HG03045 (cell line): ENCODE results near the gene ATF6B.

Source experiments
- ATAC-seq: cut with Tn5 transposase; IDR thresholded peaks from one replicate; pipeline ENCODE4 v1.9.1; 2021; ENCODE audit warnings: mild to moderate bottlenecking, moderate library complexity; ENCODE audit not compliant: unreplicated experiment

Gene ATF6B

GRCh38 chr6:32132110-32132509 lies 4.1 kb upstream of the ATF6B start:
- no peak for ATAC-seq

GRCh38 chr6:32131439-32131948 lies 3.4 kb upstream of the ATF6B start:
- no peak for ATAC-seq

GRCh38 chr6:32129297-32130088 lies 1.4 kb upstream of the ATF6B start:
- no peak for ATAC-seq

- ATAC-seq: no peak
These were observed 778 bp upstream of the ATF6B start for GRCh38 chr6:32128751-32129296.

DNA sequence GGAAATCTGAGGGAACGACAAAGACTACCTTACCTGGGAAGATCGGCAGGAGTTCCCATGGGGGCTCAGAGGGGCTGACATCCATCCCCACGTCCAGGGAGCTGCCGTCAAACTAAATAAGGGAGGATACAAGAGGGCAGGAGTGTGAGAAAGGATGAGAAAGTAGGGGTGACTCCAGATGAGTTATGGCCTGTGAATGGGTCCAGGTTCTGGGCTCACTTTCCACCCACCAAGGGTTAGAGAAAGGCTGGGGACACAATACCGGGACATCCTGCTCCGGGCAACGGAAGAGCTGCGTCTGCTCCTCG lies 683 bp downstream of the ATF6B start:
- no peak for ATAC-seq

GRCh38 chr6:32126880-32127279 lies 1.2 kb downstream of the ATF6B start:
- no peak for ATAC-seq

- no peak for ATAC-seq
These were observed 4.4 kb downstream of the ATF6B start for GRCh38 chr6:32123681-32124080.

DNA sequence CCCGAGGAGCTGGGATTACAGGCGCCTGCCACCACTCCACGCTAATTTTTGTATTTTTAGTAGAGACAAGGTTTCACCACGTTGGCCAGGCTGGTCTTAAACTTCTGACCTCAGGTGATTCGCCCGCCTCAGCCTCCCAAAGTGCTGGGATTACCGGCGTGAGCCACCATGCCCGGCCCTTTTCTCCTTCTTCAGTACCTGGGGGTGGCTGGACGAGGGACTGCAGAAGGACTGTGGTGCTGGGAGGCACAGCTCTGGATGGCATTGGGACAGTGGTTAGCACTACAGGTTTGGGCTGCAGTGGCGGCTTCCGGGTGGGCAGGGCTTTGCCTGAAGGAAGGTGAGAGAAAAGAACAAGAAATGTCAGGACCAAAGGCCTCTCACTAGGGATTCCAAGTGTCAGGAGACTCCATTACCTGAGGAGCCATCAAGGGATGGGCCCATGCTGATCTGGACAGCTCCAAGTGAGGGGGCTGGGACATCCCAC lies 7.4 kb downstream of the ATF6B start:
- no peak for ATAC-seq

DNA sequence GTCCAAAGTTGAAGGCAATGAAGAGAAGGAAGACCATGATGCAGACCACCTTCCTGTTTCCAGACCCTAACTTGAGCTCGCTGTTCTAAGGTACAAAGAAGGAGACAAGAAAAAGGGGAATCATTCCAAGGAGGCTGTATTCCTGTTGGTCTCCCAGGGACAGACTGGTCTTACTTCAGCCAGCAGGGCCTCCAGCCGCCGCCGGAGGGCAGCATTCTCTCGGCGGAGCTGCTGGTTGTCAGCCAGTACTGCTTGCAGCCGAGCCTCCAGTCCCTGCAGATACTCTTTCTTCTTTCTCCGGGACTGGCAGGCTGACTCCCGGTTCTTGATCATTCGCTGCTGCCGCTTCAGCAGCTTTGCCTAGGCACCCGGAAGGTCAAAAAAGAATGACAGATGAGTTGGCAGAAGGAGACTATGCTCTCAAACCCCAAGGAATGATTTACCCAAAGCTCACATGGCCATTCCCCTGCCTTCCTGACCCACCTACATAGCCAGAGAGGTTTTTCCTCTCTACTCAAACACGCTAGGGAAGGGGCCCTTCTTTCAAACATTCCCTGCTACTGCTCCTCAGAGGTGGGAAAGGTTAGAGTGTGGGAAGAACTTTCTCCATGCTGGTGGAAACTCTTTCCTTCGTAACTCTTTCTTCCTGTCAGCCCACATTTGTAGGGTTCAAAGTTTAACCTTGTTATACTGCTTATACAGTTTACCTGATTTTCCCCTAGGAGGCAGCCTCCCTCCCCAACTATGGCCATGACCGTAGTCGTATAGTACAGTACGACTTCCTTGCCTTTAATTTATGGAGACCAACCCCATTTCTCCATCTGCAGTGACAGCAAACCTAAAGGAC lies 9.0 kb downstream of the ATF6B start:
- ATAC-seq: no peak

GRCh38 chr6:32117461-32117860 lies 10.6 kb downstream of the ATF6B start:
- ATAC-seq: no peak

DNA sequence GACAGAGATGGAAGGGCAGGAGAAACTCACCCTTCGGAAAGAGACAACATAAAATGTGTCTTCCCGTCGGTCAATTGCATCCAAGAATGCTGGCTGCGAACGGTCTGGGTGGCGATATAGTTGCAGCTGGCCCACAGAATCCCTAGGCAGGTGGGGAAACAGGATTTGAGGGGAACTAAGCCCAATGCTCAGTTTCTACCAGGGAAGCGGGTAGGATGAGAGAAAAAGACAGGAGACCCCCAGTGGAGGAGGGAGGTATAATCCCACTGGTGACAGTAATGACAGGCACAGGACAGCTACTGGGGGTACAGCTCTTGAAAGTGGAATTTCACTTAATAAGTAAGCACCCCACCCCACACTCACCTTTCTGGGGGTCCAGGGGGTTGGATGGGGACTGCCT lies 11.4 kb downstream of the ATF6B start:
- no peak for ATAC-seq

DNA sequence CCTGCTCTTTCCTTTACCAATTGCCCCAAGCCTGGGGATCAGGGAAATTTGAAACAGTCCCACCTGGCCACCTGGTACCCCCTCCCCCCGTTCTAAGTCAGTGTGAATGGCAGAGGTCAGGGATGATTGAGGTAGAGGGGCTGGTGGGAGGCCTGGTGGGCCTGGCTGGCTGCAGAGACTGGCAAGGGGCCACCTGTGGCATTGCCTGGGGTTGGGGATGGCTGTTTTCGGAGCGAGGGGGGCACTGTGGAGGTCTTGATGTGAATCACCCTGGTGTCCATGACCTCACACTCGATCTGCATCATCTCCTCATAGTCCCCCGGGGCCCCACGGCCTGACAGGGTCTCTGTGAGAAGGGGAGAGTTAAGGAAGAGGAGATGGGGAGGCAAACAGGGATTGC lies 12.4 kb downstream of the ATF6B start:
- no peak for ATAC-seq

DNA sequence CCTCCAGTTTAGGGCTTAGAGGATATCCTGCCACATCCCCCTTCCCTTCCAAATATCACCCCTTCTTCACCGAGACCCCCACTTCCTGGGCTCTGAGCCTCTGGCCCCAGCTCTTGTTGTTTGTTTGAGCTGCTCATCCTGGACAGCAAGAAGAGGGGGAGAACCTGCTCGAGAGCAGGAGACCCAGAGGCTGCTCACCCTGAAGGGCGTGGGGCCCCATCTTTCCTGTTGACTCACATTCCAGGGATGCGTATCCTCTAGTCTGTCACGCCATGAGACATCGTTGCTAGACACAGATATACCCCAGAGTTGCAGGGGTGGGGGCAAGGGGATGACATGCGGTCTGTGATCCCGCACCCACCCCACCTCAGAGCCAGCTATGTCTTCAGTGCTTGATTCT lies 13.2 kb downstream of the ATF6B start:
- no peak for ATAC-seq

- no peak for ATAC-seq
These were observed 14.4 kb downstream of the ATF6B start for GRCh38 chr6:32113386-32114352.

GRCh38 chr6:32112431-32112980 lies 15.5 kb downstream of the ATF6B start:
- no peak for ATAC-seq

DNA sequence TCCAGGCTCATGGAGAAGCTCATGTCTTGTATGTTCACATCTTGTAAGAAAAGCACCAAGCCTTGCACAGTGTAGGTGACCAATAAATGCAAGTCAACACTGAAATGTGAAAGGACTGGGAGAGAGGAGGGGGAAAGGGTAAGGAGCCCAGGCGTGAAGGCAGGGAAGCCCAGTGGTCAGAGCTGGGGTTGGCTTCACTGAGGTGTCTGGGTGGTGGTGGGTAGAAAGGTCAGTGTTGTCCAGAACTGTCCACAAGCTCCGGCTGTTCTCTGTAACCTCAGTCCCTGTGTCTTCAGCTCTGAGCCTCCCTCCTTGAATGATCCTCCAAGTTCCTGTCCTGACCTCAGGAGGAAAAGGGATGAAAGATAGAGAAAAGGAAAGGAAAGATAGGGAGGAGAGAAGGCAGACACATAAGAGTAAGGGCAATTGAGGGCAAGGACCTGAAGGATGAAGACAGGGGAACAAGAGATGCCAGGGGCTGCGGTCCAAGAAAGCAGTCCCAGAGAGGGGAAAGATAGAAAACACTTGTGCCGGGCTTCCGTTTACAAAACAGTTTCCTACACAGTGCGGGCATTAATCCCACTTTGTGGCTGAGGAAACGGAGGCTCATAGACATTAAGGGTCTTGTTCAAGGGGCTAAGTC lies 16.5 kb downstream of the ATF6B start:
- ATAC-seq: no peak

DNA sequence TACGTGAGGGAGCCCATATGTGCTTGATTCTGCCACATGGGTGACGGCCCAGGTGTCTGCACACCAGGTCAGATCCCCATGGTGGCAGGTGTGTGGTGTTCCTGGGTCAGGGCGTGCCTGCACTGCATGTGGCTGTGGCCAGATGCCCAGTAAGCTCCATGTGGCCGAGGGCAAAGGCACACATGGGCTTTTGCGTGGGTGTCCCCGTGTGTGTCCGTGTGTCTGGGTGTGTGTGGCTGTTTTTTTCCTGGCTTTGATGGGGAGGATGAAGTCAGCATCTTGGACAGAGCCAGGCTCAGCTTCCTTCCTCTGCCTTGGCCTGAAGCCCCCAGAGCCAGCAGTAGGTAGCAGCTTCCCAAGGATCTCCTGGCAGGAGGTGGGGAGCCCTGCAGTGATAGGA lies 17.4 kb downstream of the ATF6B start:
- ATAC-seq: no peak

- ATAC-seq: no peak
These were observed 18.3 kb downstream of the ATF6B start for GRCh38 chr6:32109765-32110160.

GRCh38 chr6:32109114-32109764 lies 18.8 kb downstream of the ATF6B start, which contains the start of gene TNXB:
TNXB (minus strand) TSS chr6:32109338; CDS start chr6:32098198, 11,140 bp downstream.
- no peak for ATAC-seq
